Lower leg skin (tissue), 3 donors: ENCODE data around the gene ZSCAN12.
"Not testable (repeated sequence)": the region's sequence is repeated elsewhere in the genome, so short reads cannot be mapped to it uniquely, and the experiment has no call there.

Experiments used
- POLR2A ChIP-seq, 2 donors: fragments of 450-650 bp; IDR thresholded peaks; one replicate each; pipeline ENCODE4 v1.6.1; 2016 to 2017; ENCODE audit warnings: antibody characterized with exemption in 2 of 2, mild to moderate bottlenecking in 1 of 2, moderate library complexity in 1 of 2
- TF ChIP-seq, protein P1 (sequence below), 3 donors: fragments of 450-650 bp; IDR thresholded peaks; one replicate each; pipeline ENCODE4 v1.5.1; 2016; ENCODE audit warnings: antibody characterized with exemption in 3 of 3, mild to moderate bottlenecking in 3 of 3, moderate library complexity in 2 of 3

DNA sequence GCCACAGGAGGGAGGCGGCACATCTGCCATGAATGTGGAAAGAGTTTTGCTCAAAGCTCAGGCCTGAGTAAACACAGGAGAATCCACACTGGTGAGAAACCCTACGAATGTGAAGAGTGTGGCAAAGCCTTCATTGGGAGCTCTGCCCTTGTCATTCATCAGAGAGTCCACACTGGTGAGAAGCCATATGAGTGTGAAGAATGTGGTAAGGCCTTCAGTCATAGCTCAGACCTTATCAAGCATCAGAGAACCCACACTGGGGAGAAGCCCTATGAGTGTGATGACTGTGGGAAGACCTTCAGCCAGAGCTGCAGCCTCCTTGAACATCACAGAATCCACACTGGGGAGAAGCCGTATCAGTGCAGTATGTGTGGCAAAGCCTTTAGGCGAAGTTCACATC is 34.0 kb downstream of the ZSCAN12 start:
- TF ChIP-seq, protein P1, sequence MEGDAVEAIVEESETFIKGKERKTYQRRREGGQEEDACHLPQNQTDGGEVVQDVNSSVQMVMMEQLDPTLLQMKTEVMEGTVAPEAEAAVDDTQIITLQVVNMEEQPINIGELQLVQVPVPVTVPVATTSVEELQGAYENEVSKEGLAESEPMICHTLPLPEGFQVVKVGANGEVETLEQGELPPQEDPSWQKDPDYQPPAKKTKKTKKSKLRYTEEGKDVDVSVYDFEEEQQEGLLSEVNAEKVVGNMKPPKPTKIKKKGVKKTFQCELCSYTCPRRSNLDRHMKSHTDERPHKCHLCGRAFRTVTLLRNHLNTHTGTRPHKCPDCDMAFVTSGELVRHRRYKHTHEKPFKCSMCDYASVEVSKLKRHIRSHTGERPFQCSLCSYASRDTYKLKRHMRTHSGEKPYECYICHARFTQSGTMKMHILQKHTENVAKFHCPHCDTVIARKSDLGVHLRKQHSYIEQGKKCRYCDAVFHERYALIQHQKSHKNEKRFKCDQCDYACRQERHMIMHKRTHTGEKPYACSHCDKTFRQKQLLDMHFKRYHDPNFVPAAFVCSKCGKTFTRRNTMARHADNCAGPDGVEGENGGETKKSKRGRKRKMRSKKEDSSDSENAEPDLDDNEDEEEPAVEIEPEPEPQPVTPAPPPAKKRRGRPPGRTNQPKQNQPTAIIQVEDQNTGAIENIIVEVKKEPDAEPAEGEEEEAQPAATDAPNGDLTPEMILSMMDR (IDR thresholded peaks at IDR 0.05): not testable (repeated sequence)
- TF ChIP-seq POLR2A (IDR thresholded peaks at IDR 0.05): not testable (repeated sequence)
